ENCODE results near the gene CLEC4D.
"Not testable (repeated sequence)": the region's sequence is repeated elsewhere in the genome, so short reads cannot be mapped to it uniquely, and the experiment has no call there.

CLEC4D gene

DNA sequence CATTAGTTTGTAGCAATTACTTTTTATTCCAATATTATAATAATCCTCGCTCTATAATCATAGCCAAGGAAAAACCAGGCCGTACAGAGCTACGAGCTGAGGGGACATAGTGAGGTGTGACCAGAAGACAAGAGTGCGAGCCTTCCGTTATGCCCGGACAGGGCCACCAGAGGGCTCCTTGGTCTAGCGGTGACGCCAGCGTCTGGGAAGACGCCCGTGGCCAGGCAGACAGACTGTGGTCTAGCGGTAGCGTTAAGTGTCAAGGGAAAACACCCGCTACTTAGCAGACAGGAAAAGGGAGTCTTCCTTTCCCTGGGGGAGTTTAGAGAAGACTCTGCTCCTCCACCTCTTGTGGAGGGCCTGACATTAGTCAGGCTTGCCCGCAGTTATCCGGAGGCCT, 24.5 kb downstream of the CLEC4D start:
- DNase-seq, result peak in 1 of 2 donors; percentile 12

- DNase-seq, result not testable (repeated sequence)
Observed at GRCh38 chr12:8540831-8541230, 27.5 kb downstream of the CLEC4D start, which contains the start of gene CLEC4E. TSS of gene CLEC4E (minus strand) at chr12:8540905. CDS start at chr12:8540797, 108 bp downstream.

- DNase-seq, result no peak
Observed at GRCh38 chr12:8541562-8541961, 28.3 kb downstream of the CLEC4D start.

DNA sequence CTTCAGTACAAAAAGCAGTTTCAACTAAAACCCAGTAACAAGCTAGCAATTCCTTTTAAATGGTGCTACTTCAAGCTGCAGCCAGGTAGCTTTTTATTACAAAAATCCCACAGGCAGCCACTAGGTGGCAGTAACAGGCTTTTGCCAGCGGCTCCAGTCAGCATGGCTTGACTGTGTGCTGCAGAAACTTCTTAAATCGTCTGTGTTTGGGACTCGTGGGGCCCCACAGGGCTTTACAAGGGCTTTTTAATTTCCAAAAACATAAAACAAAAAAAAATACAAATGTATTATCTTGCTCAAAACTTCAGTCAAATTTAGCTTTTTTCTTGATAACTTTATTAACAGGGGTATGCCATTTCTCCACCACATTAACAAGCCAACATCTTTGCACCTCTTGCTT, 31.0 kb downstream of the CLEC4D start:
- peak; percentile 69 to 78 for DNase-seq

GRCh38 chr12:8546591-8546990, 33.3 kb downstream of the CLEC4D start:
- no peak for DNase-seq

DNA sequence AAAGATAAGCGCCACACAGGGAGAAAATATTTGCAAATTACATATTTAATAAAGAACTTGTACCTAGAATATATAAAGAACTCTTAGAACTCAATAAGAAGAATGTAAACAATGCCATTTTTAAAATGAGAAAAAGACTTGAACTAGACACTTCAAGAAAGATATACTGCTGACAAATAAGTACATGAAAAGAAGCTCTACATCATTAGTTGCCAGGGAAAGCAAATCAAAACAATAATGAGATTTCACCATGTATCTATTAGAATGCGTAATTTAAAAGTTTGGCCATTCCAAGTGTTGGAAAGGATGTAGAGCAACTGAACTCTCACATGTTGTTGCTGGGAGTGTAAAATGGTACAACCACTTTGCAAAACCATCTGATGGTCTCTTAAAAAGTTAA, 34.3 kb downstream of the CLEC4D start:
- no peak for DNase-seq

DNA sequence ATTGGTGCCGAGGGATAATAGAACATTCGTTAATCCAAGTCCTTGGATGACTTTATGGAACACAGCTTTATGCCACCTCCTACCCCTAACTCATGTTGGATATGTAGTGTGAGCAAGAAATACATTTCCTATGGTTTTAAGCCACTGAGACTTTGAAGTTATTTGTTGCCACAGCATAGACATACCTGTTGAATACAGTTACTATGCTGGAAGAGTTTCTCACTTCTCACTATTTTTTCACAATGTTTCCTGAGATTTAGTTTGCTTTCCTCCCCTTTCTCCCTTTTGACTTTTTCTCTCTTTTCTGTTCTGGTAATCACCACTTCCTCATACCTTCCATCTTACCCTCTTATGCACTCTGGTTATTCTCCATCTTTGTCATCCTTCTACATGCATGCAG, 34.9 kb downstream of the CLEC4D start:
- no peak for DNase-seq

DNA sequence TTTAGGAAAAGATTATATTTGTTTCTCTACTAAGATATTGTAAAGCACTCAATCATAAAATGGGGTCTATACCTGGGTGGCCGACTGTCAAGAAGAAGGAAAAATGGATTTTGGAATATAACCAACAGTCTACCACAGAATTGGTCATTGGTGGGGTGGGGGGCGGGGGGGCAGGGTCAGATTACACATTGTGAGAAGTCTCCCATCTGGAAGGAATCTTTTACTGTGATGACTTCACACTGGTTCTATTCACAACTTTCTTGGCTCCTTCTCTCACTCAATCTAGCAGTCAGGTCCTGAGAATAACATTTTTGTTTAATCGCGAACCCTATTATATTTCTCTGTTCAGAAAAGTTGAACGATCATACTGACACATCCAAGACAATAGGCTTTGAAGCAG, 36.1 kb downstream of the CLEC4D start:
- DNase-seq, result no peak

GRCh38 chr12:8553088-8553627, 39.9 kb downstream of the CLEC4D start:
- no peak for DNase-seq

- DNase-seq, result no peak
Observed at GRCh38 chr12:8554451-8555195, 41.3 kb downstream of the CLEC4D start.

DNA sequence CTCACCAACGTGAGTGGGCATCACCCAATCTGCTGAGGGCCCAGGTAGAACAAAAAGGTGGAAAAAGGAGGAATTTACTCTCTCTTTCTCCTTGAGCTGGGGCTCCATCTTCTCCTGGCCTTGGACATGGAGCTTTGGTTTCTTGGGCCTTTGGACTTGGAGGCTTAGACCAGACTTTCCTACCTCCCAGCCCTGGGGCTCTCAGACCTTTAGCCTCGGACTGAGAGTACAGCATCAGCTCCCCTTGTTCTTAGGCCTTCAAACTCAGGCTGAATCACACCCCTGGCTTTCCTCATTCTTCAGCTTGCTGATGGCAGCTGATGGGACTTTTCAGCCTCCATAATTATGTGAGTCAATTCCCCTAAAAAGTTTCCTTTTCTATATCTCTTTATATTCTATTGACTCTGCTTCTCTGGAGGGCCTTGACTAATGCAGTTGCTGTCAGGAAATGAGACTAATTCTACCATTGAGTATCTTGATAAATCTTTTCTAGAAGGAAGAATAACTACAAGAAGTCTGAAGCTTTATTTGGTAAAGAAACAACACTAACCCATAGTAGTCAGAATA, 43.3 kb downstream of the CLEC4D start:
- DNase-seq, result no peak

DNA sequence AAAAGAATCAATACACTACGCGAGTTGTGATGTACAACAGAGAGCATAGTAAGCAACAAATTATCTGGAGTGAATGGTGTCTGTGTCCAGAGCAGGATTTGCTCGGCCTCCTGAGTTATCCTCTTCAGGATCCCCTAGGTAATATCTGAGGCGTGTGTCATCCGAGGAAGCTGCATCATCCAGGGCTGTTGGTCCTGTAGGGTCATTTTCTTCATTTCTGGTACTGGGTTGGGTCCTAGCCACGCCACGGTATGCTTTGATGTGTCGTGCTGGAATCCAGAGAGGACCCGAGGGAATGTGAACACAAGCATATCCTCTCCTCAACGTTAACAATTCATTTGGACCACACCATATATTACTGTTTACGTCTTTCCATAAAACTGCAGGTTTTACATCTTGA, 46.4 kb downstream of the CLEC4D start:
- DNase-seq, result no peak

DNA sequence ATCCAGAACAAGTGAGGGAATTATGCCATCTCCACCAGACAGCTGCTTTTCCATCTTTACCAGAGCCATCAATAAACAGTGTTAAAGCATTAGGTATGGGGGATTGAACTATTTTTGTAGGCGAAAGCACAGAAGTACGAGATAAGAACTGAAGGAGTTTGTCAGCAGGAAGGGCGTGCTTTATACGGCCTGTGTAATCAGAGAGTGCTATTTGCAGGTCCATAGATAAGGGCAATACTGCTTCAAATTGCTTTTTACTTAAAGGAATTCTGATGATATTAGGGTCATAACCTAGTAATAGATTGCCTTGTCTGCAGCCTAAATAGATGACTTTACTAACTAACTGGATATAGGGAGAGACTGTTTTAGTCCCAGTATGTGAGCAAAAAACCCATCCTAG, 47.7 kb downstream of the CLEC4D start:
- no peak for DNase-seq

- DNase-seq, result no peak
Observed at GRCh38 chr12:8562310-8562709, 49.0 kb downstream of the CLEC4D start.

- no peak for DNase-seq
Observed at GRCh38 chr12:8563356-8563755, 50.1 kb downstream of the CLEC4D start.

DNA sequence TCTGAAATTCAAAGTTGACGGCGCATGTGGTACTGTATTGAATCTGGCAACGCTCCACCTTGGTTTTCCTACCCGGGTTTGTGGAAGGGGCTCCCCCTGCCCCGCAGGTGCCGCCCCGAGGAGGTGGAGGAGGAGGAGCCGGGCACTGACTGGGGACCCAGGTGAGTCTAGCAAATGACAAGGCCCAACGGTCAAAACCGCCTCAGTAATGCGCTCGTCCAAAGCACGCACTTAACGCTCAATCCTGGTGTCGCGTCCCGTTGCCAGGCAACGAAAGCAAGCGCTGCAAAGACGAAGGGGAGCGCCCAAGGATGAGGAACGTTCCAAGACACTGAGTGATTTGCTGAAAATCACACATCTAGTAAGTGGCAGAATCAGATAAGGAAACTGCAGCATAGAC, 51.4 kb downstream of the CLEC4D start:
- no peak for DNase-seq

DNA sequence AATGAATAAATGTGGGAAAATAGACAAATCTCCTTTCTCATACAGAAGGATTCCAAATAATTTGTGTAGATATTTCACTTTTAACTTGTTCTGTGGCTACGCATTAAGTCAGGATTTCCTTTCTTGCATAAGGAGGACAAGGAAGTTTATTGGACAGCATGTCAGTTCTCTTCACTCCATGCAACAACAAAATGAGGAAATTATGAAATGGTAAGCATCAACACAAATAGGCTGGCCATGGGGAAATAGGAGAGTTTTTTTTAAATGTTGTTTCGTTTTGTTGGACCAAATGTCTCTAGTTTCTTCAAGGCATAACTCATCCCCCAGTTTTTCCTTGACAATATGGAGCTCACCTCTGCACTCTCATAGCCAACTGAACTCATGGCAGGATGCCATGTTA, 52.7 kb downstream of the CLEC4D start:
- DNase-seq, result not testable (repeated sequence)

- no peak for DNase-seq
Observed at GRCh38 chr12:8566525-8566924, 53.2 kb downstream of the CLEC4D start.
